ENCODE data around the gene ACBD5. TPM values are rescaled to one million over a fixed set of nuclear protein-coding genes. Genes with fewer than 3 reads are reported as not detected.
"Not testable (repeated sequence)": the region's sequence is repeated elsewhere in the genome, so short reads cannot be mapped to it uniquely, and the experiment has no call there.

The ACBD5 gene, protein sequence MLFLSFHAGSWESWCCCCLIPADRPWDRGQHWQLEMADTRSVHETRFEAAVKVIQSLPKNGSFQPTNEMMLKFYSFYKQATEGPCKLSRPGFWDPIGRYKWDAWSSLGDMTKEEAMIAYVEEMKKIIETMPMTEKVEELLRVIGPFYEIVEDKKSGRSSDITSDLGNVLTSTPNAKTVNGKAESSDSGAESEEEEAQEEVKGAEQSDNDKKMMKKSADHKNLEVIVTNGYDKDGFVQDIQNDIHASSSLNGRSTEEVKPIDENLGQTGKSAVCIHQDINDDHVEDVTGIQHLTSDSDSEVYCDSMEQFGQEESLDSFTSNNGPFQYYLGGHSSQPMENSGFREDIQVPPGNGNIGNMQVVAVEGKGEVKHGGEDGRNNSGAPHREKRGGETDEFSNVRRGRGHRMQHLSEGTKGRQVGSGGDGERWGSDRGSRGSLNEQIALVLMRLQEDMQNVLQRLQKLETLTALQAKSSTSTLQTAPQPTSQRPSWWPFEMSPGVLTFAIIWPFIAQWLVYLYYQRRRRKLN
- total RNA-seq (2014; rRNA removed; shearing (Covaris generic)): 25.2 and 26.3 TPM in 2 replicates
- 16.1 and 17.3 TPM in 2 replicates for polyA plus RNA-seq (2015; cell fraction: cytosol; rRNA removed)
- polyA plus RNA-seq (2015; cell fraction: nucleus; rRNA removed): 10.2 and 12.6 TPM in 2 replicates

DNA sequence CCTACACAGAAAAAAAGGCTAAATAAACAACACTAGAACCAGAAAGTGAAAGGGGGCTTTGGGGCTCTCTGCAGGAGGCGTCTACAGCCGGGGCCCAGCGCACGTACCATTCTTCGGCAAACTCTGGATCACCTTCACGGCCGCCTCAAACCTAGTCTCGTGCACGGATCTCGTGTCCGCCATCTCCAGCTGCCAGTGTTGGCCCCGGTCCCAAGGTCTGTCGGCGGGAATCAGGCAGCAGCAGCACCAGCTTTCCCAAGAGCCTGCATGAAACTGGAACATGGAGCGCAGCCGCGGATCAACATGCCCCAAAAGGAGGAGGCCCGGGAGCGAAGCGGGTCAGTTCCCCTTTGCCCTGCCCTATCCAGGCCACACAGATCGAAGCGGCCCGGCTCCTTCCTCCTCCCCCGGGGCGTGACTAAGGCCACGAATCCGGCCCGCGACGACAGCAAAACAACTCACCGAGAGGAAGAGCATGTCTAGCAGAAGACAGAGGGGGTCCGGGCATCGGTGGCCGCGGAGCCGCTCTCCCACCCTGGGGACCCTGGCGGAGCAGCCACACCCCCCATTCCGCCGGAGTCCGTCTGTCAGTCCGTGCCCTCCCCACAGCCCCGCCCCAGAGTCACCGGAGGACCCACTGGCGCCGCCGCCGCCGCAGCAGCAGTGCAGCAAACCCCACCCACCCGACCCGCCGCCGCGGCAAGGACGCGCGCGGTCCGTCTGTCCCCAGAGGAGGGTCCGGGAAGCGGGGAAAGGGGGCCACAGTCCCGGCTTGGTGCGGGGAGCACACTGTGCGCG is at the start of gene ACBD5:
ACBD5 (minus strand) TSS at position 586 of the 798 bp plus-strand sequence; CDS start at position 477, 109 bp downstream.
- DNase-seq (ENCODE audit: low read depth, low spot score): peak; percentile 81
- in situ Hi-C loops (cut with HindIII; ENCODE audit: low pct_unique_long_range_greater_than_20kb, low sequenced_read_pairs): no loop called here

DNA sequence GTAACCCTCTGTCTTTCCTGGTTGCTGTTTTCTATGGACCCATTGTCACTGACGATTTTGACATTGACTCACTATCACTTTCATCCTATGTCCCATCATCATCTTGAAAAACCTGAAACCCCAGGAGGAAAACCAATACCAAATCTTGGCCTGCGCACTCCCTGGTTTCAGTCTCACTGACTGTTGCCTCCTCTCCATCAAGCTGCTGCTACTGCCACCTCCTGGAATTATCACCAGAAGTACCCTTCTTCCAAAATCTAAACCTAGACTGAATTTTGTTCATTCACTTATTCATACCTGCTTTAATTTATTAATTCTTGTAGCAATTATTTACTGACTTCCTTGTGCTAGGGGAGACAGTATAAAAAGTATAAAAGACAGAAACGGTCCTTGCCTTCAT is 44.5 kb upstream of the ACBD5 start:
- in situ Hi-C loops (cut with HindIII; ENCODE audit: low pct_unique_long_range_greater_than_20kb, low sequenced_read_pairs): no loop called here
- peak; percentile 59 for DNase-seq (ENCODE audit: low read depth, low spot score)

DNA sequence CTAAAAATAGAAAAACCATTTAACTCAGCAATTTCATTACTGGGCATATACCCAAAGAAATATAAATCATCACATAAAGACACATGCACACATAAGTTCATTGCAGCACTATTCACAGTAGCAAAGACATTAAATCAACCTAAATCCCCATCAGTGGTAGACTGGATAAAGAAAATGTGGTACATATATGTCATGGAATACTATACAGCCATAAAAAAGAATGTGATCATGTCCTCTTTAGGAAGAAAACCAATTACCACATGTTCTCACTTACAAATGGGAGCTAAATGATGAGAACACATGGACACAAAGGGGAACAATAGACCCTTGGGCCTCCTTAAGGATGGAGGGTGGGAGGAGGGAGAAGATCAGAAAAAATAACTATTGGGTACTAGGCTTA is 36.0 kb upstream of the ACBD5 start:
- DNase-seq (ENCODE audit: low read depth, low spot score): no peak
- in situ Hi-C loops (cut with HindIII; ENCODE audit: low pct_unique_long_range_greater_than_20kb, low sequenced_read_pairs): no loop called here

DNA sequence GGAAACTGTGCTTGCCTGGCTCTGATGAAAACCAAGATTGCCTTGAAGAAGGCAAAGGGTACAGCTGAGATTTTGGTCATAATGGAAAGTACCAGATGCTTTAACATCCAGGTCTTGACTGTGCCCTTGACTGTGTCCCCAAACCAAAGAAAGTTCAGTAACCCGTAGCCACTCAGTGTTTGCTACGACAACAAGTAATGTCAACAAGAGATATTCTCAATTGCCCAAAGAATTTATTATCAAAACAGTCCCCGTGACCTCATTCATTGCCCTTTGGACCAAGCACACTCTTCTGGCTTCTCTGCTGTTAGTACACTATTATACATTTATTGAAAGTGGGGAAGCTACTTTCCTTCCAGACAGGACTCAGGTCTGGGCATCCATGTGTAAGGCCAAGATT is 25.4 kb upstream of the ACBD5 start:
- in situ Hi-C loops (cut with HindIII; ENCODE audit: low pct_unique_long_range_greater_than_20kb, low sequenced_read_pairs): not testable (repeated sequence)

DNA sequence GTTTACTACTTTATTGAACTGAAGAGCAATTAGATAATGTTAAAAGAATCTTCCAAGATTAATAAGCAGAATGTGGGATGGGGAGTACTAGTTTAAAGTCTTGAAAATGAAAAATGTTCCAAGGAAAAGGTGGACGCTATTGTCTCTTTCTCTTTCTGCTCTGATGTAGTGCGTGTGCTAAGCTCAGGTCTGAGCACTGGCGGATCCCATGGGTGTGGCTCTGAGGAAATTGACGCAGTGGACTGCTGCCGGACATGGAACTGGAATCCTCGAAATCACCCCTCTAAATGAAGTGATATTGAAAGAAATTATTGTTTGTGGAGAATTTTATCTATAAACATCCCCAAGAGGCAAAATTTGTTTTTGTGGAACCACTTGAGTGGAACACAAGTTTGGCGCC is 22.2 kb upstream of the ACBD5 start:
- in situ Hi-C loops (cut with HindIII; ENCODE audit: low pct_unique_long_range_greater_than_20kb, low sequenced_read_pairs); DNase-seq (ENCODE audit: low read depth, low spot score): not testable (repeated sequence)

More for the DNA sequence above, 25.4 kb upstream of the ACBD5 start:
- DNase-seq (ENCODE audit: low read depth, low spot score): not testable (repeated sequence)

DNA sequence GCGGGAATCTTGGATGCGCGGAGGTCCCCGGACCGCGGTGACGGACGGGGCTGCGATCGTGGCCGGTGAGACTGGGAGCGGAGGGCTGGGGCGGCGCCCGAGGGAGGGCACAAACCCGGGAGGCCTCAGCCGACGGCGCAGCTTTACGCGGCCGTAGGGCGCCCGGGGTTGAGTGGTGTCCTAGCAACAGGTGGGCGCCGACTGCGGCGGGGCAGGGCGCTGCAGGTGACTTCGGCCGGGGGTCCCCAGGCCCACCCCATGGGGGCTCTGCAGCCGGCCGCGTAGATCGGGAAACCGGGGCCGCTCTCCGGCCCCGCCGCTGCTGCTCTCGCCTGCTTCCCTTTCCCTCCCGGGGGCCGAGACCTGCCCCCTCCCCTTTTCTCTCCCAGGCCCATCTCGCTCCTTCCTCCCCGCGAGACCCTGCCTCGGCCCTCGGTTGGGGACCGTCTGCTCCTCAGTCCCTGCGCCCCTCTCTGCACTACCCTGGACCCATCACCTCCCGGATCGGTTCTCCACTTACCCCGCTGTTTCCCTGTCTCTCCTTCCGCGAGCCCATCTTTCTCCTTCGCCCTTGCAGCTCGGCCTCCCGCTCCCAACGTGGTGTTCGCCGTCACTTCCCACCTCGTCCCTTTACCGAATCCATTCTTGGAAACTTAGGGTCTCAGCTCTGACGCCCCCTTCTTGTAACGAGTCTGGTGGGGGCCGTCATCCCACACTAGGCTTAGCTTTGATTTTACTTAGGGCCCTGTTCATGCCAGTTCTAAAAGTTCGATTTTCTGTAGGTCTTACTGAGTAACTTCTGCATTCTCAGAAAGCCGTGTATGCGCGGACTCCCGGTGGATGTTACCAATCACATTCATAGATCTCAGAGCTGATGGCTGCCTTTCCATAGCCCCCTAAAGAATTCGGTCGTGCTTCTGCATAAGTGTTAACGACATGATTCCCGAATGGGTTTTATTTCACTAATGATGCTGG is 18.5 kb upstream of the ACBD5 start:
- in situ Hi-C loops (cut with HindIII; ENCODE audit: low pct_unique_long_range_greater_than_20kb, low sequenced_read_pairs): no loop called here
- DNase-seq (ENCODE audit: low read depth, low spot score): no peak

DNA sequence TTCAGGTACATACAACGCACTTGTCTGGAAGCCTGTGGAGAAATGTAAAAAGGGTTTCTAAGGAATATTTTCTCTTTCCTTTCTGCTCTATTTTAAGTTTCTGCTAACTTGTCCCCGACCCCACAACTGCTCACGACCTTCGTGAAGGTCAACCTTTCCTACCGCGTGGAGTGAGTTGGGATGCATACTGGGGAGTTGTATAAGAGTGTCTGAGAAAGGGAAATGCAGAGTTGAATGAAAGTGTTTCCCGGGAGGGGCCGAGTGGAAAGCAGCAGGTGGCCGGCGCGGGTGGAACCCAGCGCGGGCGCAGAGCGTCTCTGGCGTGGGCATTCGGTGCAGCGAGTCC is 17.9 kb upstream of the ACBD5 start:
- DNase-seq (ENCODE audit: low read depth, low spot score): no peak
- in situ Hi-C loops (cut with HindIII; ENCODE audit: low pct_unique_long_range_greater_than_20kb, low sequenced_read_pairs): no loop called here

DNA sequence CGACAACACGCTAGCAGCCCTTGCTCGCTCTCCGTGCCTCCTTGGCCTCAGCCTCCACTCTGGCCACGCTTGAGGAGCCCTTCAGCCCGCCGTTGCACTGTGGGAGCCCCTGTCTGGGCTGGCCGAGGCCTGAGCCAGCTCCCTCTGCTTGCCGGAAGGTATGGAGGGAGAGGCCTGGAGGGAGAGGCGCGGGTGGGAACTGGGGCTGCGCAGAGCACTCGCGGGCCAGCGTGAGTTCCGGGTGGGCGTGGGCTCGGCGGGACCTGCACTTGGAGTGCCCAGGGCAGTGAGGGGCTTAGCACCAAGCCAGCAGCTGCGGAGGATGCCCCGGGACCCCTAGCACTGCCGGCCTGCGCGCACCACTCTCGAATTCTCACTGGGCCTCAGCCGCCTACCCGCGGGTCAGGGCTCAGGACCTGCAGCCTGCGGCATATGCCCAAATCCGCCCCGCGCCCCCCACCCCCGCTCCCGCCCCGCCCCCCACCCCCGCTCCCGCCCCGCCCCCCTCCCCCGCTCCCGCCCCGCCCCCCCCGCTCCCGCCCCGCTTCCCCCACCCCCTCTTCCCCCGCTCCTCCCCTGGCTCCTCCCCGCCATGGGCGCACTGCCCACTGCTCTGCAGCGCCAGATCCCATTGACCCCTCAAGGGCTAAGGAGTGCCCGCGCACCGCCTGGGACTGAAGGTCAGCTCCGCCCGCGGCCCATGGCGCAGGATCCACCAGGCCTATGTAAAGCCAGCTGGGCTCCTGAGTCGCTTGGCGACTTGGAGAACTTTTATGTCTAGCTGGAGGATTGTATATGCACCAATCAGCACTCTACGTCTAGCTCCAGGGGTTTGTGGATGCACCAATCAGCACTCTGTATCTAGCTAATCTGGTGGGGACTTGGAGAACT is 15.9 kb upstream of the ACBD5 start:
- no peak for DNase-seq (ENCODE audit: low read depth, low spot score)
- in situ Hi-C loops (cut with HindIII; ENCODE audit: low pct_unique_long_range_greater_than_20kb, low sequenced_read_pairs): no loop called here

DNA sequence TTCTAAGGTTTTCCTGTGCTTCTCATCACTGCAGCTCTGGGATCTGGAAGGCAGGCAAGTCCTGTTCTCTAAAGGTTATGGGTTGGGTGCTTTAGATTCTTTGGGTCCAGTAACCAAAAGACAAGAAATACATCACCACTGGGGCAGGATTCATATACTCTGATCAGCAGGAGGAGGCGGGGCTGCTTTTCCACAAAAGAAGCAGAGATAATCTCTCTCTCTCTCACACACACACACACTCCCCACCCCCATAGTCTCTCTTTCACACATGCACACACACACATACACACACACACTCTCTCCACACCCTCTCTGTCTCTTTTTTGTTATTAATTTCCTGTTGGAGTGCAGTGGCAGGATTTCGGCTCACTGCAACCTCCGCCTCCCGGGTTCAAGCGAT is 13.0 kb upstream of the ACBD5 start:
- in situ Hi-C loops (cut with HindIII; ENCODE audit: low pct_unique_long_range_greater_than_20kb, low sequenced_read_pairs): no loop called here
- peak; percentile 1 for DNase-seq (ENCODE audit: low read depth, low spot score)

DNA sequence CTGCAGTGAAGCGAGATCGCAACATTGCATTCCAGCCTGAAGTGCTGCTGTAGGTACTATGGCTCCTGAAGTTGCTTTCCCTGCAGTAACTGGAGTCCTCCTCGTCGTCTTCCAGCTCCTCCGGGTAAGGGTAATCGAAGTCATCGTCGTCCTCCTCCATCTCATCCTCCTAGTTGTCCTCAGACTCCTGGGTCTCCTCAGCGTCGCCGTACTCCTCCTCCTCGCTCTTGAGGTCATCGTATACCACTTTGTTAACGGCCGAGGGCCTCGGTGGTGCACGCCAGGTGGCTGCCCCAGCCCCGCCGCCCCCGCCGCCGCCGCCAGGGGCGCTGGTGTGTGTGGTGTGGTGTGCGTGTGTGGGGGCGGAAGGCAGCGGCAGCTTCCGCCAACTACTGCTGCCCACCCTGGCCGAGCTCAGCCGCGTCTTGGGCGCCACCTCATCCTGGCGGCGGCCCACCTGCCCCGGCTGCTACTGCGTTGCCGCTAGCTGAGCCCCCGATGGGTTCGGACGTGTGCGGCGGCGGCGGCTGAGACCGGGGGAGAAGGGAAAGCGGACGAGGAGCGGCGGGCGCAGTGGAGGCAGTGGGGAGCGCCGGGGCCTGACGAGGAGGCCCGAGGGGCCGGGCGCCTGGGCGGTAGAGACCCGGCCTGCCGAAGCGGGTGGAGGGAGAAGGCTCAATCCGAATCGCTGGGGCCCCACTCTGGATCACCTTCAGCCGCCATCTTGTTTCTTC is 11.8 kb upstream of the ACBD5 start:
- peak; percentile 64 for DNase-seq (ENCODE audit: low read depth, low spot score)
- in situ Hi-C loops (cut with HindIII; ENCODE audit: low pct_unique_long_range_greater_than_20kb, low sequenced_read_pairs): no loop called here

DNA sequence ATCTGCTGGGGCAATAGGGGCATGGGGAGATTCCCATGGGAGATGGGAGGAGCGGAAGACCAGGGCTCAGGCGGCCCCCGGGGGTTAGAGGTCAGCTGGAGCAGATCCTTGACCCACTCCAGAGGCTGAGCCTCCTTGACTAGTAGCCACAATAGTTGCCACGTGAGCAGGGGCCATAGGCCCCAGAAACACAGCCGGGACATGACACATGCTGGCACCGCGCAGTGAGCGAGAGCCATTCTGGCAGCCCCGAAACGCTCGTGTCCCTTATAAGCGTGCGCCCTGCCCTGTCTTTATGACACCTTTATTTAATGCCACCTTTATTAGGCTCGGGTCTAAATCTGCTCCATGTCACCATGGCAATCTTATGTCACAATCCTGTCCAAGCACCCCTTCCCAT is 11.0 kb upstream of the ACBD5 start:
- in situ Hi-C loops (cut with HindIII; ENCODE audit: low pct_unique_long_range_greater_than_20kb, low sequenced_read_pairs): no loop called here
- no peak for DNase-seq (ENCODE audit: low read depth, low spot score)

DNA sequence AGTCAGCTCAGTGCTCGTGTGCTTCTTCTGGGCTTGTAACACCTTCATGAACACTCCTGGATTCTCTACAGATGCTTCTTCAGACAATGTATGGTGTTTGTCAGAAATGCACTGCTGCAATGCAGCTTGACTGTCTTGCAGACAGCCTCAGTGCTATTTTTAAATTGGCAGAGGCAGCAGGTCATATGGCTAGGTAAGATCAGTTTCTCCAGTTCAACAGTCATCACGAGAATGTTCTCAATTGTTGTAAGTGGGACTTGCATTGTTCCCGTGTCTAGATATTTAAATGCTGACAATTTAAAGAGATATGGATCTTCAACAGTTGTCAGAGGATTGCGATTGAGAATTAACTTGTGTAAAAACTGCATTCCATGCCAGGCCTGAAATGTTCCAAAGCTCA is 7.6 kb upstream of the ACBD5 start:
- in situ Hi-C loops (cut with HindIII; ENCODE audit: low pct_unique_long_range_greater_than_20kb, low sequenced_read_pairs): no loop called here
- no peak for DNase-seq (ENCODE audit: low read depth, low spot score)

DNA sequence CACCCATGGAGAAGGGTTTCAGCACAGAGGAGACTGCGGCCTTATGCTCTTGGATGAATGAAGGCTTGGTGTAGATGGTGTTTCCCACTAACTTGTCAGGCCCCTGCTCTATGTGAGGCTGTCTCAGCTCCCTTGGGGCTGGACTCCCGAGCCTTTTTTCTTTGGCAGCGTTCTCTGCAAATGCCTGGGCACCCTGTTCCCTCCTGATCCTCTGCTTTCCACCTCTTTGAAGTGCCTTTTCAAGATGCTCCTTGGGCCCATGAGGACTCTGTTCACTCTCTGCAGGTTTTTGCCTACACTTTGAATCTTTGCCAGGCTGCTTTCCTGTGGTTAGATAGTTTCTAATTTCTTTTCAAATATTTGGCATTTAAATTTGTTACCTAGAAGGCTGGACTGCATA is 6.8 kb upstream of the ACBD5 start:
- in situ Hi-C loops (cut with HindIII; ENCODE audit: low pct_unique_long_range_greater_than_20kb, low sequenced_read_pairs): no loop called here
- DNase-seq (ENCODE audit: low read depth, low spot score): no peak

DNA sequence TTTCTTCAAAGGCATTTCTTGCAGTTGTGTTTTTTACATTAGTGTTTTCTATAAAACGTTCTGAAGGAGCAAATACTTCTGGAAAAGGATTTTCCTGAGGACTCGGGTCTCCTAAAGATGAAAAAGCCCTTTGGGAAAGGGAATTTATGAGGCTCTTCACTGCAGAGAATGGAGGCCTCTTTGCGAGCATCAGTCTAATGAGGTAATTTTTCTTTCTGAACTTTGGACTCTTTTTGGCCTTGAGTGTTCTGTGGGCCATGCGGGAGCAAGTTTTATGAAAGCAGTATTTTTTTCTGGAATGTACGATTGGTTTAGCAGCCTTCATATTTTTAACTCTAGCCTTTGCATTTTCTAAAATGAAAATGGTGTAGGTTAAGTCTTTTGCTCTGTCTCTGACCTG is 6.4 kb upstream of the ACBD5 start:
- in situ Hi-C loops (cut with HindIII; ENCODE audit: low pct_unique_long_range_greater_than_20kb, low sequenced_read_pairs): no loop called here
- DNase-seq (ENCODE audit: low read depth, low spot score): no peak

DNA sequence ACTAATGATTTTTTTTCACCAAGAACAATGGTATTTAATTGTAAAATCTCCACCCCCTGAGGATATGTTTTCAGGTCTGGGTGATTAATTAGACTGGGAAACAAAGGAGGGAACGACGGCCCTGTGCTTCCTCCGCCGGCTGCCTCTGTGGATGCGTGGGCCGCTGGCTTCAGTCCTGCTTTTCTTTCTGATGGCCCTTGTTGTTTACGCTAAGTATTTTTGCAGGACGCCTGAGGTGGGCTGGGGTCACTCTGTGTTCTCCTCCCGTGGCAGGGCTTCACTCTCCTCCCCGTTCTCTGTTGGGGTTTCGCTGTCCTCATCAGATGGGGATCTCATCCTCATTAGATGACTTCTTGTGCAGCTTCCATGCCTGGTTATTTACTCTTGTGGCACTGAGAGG is 5.2 kb upstream of the ACBD5 start:
- in situ Hi-C loops (cut with HindIII; ENCODE audit: low pct_unique_long_range_greater_than_20kb, low sequenced_read_pairs): no loop called here
- no peak for DNase-seq (ENCODE audit: low read depth, low spot score)

DNA sequence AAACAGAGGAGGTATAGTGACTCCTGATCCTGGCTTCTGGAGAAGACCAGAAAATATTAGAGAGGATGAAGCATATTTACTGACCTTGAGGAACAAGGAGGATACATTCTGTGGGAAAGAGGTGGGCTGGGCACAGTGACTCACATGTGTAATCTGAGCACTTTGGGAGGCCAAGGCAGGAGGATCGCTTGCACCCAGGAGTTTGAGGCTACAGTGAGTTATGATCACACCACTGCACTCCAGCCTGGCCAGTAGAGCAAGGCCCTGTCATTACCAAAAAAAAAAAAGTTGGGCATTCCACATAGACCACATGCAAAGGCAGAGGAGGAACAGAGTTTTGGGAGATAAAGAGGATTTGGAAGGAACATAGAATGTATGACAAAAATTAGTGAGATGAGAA is 4.4 kb upstream of the ACBD5 start:
- in situ Hi-C loops (cut with HindIII; ENCODE audit: low pct_unique_long_range_greater_than_20kb, low sequenced_read_pairs): no loop called here
- no peak for DNase-seq (ENCODE audit: low read depth, low spot score)

Data from SK-MEL-5 (cell line).